ENCODE measurements around the gene AIDA. TPM values are rescaled to one million over a fixed set of nuclear protein-coding genes. Genes with fewer than 3 reads are reported as not detected.

AIDA gene, protein sequence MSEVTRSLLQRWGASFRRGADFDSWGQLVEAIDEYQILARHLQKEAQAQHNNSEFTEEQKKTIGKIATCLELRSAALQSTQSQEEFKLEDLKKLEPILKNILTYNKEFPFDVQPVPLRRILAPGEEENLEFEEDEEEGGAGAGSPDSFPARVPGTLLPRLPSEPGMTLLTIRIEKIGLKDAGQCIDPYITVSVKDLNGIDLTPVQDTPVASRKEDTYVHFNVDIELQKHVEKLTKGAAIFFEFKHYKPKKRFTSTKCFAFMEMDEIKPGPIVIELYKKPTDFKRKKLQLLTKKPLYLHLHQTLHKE
- 42.9 and 43.0 TPM in 2 replicates for total RNA-seq

DNA sequence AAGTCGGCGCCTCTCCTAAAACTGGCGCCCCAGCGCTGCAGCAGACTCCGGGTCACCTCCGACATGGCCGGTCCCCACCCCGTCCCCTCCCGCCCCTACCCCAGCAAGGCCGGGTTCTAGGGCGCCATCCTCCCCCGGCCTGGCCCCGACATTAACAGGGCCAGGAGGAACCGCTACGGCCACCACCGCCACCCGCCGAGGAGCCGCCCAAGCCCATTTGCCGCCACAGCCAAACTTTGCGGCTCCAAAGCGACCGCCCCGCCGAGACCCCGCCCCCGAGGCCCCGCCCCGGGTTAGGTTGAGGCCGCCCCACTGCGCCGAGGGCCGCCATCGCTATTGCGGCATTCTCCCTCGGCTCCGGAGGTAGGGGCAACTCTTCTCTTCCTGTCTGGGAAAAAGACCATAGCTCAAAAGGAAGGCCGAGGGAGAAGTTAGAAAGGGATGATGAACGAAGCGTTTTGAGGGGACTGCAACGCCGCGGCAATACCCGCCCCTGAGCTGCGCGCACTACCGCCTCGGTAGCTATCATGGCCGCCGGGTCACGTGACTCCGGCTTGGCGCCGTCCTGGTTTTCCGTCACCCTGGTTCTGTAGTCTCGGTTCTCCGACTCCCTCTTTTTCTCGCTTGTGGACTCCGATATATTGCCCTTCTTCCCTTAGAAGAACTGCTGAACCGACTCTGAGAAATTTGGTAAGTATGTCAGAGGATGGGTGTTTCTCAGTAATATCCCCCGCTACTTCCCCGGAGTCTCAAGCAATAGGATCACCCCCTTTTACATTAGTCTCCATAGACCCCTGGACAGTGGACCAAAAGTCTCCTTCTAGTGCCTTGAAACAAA is at the start of gene AIDA, which contains the start of gene BROX:
AIDA (minus strand) TSS at position 239 of the 838 bp plus-strand sequence; CDS start at position 65, 174 bp downstream.
BROX (plus strand) TSS at position 312 of the 838 bp plus-strand sequence. CDS start 3,136 bp downstream, outside the sequence.

DNA sequence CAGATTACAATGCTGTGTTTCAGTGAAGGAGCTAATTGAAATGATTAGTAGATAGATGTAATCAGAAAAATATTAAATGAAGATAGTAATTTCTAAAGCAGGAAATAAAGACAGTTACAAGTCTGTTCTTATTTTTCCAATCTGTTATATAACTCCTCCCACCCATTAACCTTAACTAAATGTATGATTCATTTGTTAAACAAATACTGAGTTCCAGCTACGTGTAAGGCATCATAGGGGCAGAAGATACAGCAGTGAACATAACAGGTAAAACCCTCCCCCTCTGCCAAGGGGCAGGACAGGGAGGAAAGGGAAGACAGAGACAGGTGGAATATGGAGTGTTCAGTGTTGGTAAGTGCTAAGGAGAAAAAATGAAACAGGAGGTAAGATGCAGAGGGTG is 24.7 kb upstream of the AIDA start, which contains the start of gene FAM177B:
FAM177B (plus strand) TSS at position 231 of the 400 bp plus-strand sequence. CDS start 9,344 bp downstream, outside the sequence.

Other genes starting within 250 kb of the AIDA start
- gene HHIPL2, start 164.4 kb downstream of the AIDA start, total RNA-seq = under 0.01 TPM in 1 of 2 replicates, not detected in the other
- 2.3 and 3.8 TPM in 2 replicates for gene TAF1A, start 122.6 kb downstream of the AIDA start, total RNA-seq
- 31.4 and 35.7 TPM in 2 replicates for gene MIA3, start 94.4 kb downstream of the AIDA start, total RNA-seq
- gene BROX, start 73 bp upstream of the AIDA start, total RNA-seq = 41.1 and 43.0 TPM in 2 replicates
- gene FAM177B, start 24.7 kb upstream of the AIDA start, total RNA-seq = not detected in 2 replicates
- gene DISP1, start 102.5 kb upstream of the AIDA start, total RNA-seq = 0.65 and 1.4 TPM in 2 replicates